GM18499 (cell line): ENCODE data around the gene ZNF579.
"Not testable (repeated sequence)": the region's sequence is repeated elsewhere in the genome, so short reads cannot be mapped to it uniquely, and the experiment has no call there.

Experiments
- ATAC-seq: cut with Tn5 transposase; IDR thresholded peaks from one replicate; pipeline ENCODE4 v1.9.1; 2021; ENCODE audit warnings: moderate number of reproducible peaks; ENCODE audit not compliant: insufficient read depth, unreplicated experiment

The ZNF579 gene

DNA sequence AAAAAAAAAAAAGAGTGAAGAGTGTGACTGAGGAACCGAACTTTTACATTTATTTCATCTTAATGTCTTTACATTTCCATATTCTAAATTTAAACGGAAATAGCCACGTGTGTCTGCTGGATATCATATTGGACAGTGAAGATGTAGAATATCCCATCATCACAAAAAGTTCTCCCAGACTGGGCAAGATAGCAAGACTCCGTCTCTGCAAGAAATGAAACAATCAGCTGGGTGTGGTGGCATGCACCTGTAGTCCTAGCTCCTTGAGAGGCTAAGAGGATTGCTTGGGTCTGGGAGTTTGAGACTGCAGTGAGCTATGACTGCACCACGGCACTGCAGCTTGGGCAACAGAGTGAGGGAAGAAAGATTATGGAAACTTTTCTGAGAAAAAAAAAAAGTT lies 3.9 kb downstream of the ZNF579 start:
- no peak for ATAC-seq

DNA sequence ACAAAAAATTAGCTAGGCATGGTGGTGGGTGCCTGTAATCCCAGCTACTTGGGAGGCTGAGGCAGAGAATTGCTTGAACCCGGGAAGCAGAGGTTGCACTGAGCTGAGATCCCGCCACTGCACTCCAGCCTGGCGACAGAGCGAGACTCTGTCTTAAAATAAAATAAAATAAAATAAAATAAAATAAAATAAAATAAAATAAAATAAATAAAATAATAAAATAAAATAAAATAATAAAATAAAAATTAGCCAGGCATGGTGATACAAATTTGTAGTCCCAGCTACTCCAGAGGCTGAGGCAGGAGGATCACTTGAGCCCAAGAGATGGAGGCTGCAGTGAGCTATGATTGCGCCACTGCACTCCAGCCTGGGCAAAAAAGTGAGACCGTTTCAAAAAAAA lies 6.7 kb downstream of the ZNF579 start:
- not testable (repeated sequence) for ATAC-seq

DNA sequence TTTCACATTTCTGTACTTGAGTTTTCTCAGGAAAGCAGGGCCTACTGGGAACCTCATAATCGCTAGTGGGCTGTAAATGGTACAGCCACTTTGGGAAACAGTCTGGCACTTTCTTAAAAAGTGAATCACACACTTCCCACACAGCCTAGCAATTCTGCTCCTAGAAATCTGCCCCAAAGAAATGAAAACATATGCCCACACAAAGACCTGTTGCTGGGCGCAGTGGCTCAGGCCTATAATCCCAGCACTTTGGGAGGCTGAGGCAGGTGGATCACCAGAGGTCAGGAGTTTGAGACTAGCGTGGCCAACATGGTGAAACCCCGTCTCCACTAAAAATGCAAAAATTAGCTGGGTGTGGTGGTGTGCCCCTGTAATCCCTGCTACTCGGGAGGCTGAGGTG lies 11.2 kb downstream of the ZNF579 start:
- ATAC-seq: not testable (repeated sequence)

DNA sequence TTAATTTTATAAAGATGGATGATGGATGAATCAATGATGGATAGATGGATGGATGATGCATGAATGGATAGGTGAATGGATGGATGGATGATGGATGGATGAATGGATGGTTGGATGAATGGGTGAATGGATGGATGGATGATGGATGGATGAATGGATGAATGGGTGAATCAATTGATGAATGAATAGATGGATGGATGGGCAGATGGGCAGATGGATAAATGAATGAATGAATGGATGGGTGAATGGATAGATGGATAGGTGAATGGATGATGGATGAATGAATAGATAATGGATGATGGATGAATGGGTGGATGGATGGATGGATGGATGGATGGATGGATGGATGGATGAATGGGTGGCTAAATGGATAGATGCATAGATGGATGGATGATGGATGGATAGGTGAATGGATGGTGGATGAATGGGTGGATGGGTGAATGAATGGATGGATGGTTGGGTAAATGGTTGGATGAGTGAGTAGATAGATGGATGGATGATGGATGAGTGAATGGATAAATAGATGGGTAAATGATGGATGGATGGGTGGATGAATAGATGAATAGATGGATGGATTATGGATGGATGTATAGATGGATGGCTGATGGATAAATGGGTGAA lies 12.8 kb downstream of the ZNF579 start:
- no peak for ATAC-seq

DNA sequence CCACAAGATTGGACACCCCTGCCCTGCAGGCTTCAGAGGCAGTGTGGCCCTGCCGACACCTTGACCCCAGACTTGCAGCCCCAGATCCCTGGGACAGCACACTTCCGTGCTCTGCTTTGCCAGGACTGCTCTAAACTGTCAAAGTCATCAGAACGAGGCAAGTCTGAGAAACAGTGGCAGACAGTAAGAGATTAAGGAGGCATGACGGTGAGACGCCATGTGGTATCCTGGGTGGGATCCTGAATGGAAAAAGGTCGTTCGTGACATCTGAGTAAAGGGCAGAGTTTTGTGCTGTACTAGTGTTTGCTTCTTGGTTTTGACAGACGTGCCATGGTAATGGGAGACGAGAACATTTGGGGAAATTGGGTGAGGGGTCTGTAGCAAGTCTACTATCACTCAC lies 13.8 kb downstream of the ZNF579 start:
- ATAC-seq: no peak

DNA sequence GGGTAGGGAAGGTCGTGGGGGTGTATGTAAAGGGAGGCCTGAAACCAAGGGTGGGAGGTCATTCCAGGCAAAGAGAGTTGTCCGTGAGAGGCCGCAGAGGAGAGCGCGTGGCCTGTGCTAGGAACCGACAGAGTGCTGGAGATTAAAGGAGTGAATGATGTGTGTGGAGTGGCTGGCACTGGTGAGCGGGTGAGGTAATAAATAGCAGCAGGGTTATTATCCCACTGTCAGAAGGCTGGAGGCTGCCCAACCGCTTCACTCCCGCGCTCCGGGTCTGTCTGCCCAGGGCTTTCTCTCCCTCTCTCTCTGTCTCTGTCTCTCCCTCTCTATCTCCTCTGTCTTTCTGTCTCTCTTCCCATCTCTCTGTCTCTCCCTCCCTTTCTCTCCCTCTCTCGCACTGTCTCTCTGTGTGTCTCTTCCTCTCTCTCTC lies 17.4 kb downstream of the ZNF579 start:
- ATAC-seq: no peak

DNA sequence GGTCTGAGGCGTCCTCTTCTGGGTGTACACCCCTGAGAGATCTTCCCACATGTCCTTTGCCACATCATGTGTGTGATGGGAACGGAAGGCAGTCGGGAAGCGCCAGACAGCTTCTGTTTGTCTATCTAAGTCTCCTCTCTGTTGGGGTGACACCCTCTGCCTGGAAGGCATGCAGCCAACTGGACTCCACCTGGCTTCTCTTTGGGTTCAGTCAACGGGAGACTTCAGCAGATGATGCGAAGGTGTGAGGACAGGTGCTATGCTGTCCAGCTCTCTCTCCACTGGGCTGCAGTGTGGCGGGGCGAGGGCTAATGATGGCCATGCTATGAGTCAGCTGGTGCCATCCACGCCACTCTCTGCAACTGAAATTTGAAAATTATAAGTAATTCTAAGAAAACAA lies 21.0 kb downstream of the ZNF579 start:
- ATAC-seq: no peak

DNA sequence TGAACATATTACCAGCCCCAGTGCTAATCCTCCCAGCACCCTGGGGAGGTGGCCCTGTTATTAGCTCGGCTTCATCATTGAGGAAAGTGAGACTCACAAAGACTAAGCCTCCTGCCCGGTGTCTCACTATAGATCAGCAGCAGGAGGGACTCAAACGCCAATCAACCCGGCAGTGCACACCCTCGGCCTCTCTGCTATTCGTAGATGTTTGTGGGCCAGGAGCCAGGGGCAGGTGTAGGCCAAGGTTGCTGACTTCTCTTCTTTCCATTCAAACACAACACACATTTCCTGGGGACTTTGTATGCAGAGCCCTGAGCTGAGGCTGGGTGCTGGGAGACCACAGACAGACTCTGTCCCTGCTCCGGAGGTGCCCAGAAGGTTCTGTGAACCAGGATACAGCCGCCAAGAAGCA lies 25.9 kb downstream of the ZNF579 start:
- no peak for ATAC-seq

DNA sequence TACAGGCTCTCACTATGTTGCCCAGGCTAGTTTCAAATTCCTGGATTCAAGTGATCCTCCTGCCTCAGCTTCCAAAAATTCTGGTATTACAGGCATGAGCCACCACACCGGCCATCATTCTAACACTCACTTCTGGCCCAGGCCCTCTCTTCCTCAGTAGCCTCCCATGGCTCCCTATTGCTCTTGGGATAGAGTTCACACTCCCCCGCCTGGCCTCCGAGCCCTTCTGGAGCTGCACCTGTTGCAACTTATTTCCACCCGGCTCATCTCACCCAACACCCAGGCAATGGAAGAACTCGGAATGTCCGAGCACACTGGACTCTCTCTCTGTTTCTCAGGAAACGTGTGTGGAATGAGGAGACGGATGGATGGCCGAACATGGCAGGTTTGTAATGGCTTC lies 26.3 kb downstream of the ZNF579 start:
- ATAC-seq: no peak

DNA sequence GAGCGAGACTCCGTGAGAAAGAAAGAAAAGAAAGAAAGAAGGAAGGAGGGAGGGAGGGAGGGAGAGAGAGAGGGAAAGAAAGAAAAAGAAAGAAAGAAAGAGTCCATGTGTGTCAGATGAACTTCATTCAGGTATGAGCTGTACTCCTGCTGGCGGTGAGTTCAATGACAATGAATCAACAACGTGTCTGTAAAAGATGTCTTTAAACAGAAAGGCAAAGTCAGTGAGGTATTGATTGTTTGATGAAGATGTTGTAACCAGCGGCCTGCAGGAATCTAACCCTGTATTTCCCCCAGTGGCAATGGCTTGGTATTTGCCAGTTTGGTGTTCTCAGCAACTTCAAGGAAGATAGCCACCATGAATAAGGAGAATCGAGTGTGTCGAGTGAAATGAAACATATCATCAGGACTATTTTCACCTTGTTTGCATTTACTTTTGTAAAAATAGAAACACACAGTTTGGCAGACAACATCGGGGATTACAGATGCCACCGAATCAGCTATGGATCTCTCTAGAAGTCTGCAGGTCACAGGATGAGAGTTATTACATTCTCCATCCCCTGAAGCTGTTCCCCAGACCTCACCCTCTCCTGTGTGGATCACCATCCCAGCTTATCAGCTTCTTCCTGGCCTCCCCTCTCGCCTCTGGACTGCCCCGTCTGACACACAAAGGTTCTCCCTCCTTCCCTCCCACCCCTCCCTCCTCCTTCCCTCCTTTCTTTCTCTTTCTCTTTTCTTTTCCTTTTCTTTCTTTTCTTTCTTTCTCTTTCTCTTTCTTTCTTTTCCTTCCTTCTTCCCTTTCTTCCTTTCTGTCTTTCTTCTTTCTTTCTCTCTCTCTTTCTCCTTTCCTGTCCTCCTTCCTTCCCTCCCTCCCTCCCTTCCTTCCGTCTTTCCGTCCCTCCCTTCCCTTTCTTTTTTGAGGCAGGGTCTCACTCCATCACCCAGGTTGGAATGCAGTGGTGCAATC lies 27.1 kb downstream of the ZNF579 start:
- ATAC-seq: no peak

DNA sequence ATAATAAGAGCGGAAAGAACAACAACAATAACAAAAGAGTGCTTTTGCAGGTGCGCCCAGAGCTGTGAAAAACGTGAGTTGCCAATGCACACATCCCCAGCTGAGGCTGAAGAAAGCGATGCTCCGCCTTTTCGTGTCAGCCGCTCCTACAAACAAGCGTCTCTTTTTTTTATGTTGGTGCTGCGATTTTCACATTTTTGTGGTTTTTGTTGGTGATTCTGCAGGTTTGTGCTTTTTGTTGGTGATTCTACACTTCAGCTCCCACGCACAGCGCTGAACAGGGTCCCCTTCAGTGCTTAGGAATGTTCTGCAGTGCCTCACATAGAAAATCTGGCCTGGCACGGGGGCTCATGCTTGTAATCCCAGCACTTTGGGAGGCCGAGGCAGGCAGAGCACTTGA lies 28.0 kb downstream of the ZNF579 start:
- ATAC-seq: no peak

DNA sequence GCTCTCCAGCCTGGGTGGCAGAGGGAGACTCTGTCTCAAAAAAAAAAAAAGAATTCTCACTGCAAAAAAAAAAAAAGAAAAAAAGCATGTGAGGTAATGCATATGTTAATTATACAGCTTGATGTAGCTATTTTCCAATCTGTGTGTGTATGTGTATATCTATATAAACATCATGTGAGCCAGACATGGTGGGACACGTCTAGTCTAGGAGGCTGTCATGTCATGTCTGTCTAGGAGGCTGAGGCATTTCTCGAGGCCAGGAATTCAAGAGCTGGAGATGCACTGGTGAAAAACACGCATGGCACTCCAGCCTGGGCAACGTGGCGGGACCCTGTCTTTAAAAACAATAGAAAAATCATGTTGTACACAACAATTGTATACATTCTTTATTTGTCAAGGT lies 28.4 kb downstream of the ZNF579 start:
- ATAC-seq: no peak

DNA sequence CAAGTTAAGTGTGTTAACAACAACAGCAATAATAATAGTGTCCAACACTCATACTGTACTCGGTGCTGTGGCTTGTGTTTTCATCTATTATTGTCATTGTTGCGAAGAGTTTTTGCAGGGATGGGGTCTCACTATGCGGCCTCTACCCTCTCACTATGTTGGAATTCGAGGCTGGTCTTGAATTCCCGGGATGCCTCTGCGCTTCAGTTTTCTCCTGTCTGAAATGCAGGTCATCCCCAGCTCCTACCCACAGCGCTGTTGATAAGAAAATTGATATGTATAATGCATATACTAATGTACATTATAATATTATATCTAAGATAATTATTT lies 30.4 kb downstream of the ZNF579 start:
- ATAC-seq: no peak

DNA sequence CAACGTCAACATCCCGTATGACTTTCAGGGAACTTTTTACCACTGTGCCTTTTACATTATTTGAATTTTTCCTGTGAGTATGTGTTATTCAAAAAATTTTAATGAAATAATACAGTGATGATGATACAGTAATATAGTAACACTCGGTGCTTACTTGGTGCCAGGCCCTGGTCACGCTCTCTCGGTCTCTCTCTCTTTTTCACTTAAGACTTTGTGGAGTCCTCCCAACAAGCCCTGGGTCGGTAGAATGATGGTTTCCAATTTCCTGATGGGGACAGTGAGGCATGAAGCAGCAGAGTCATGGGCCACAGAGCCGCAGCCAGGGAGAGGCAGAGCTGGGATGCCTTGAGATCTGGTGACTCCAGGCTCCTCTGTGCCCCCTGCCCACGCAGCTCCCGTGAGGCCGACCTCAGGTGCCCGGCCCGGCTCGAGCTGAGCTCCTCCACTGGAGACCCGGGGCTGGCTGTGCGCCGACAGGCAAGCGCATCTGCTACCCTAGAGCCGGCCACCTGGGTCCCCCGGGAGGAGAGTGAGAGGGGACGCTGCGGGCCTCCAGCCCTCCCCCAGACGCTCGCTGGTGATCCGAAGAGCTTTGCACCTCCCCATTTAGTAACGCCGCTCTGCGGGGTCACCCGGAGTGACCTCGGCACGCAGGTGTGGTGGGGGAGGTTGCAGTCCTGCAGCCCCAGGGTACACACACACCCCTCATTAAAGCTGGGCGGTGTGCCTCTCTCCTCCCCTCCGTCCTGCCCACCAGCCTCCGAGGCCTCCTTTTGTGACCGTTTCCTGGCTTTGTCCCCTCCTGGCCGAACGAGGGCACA lies 30.9 kb downstream of the ZNF579 start:
- ATAC-seq: no peak

DNA sequence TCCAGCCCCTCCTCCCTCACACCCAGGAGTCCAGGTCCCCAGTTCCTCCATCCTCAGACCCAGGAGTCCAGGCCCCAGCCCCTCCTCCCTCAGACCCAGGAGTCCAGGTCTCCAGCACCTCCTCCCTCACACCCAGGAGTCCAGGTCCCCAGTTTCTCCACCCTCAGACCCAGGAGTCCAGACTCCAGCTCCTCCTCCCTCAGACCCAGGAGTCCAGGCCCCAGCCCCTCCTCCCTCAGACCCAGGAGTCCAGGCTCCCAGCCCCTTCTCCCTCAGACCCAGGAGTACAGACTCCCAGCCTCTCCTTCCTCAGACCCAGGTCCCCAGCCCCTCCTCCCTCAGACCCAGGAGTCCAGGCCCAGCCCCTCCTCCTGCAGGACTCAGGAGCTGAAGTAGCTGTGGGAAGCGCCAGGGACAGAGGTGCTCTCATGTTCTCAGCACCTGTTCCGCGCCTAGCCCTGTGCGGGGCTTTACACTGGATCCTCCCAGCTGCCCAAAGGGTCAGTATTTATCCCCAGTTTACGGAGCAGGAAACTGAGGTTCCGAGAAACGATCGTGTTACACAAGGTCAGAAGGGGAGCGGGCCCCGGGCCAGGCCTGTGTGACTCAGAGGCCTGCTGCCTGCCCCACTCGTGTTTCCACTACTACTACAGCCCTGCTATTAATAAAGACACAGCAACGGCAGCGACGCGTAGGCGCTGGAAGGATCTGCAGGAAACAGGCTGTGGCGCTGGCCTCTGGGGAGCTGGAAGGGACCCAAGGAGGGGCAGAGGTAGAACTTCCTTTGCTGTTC lies 33.6 kb downstream of the ZNF579 start:
- ATAC-seq: no peak

DNA sequence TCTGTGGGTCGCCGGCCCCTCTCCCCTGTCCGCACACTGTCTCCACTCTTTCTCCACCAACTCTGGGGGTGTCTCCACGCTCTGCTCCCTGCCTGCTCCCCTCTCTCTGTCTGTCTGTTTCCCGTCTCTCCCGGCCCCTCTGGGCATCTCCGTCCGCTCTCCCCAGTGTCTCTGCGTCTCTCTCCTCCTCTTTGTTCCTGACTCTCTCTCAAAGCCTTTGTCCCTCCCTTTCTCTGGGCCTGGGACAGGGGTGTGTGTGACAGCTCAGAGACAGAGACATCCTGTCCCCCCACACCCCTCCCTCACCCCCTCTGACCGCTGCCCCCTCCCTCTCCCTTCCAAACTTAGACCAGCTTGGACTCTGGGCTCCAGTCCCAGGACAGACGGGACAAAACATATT lies 34.6 kb downstream of the ZNF579 start:
- ATAC-seq: no peak

DNA sequence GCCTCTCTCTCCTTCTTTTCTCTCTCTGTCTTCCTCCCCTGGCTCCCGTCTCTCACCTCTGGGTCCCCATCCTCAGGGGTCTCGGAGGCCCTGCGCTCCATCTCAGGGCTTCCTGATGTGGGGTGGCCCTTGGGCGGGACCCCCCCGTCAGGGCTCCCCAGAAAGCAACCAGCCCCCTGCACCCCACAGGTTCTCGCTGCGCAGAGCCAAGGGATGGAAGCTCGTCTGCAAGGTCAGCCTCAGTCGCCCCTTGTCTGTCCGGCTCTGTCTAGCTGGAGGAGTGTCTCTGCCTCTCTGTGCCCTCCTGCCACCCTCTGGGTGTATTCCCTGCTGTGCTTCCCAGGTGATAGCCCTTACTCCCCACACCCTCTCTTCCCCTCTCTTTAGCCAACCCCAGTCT lies 35.2 kb downstream of the ZNF579 start, which contains the start of gene SBK3:
SBK3 (minus strand) TSS at position 101 of the 400 bp plus-strand sequence; CDS start at position 101, 0 bp downstream.
- ATAC-seq: no peak

DNA sequence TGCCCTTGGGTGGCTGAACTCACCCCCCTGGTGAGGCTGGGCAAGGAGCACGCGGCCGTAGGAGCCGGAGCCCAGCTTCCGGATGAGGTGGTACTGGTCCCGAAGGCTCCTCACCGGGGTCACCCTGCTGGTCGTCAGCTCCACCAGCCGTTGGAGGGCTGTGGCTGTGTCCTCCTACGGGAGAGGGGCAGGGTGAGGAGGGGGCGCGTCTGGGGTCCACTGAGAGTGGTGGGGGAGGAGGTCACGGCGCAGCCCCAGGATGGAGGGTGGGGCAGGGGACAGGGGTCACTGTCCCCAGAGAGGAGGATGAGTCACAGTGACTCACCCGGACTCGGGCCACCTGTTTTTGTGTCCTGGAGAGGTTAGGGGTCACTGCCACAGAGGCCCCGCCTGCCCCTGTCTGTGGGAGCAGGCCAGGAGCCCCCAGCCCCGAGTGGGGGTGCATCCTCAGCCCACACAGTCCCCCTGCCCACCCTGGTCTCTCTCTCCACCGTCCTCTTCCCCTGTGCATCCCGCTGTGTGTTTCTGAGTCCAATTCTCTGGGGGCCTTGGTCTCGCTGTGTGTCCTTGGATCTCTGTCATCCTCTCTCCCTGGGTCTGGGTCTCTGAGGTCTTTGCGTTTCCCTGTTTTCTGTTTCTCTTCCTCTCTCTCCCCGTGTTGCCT lies 35.7 kb downstream of the ZNF579 start:
- no peak for ATAC-seq

DNA sequence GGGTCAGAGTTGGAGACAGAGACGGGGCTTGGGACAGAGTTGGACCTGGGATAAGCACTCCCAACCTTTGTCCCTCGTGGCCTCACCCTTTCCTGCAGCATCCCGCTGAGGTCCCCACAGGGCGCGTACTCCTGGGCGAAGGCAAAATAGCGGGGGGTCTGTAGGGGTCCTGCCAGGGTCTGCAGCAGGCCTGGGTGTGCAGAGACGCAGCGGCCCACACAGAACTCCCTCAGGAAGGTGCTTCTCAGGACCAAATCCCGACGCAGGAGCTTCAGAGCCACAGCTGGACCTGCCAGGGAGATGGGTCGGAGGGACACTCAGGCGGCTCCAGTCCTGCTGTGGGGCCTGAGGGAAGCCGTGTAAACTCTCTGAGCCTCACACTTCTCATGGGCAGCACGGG lies 36.6 kb downstream of the ZNF579 start:
- ATAC-seq: no peak

DNA sequence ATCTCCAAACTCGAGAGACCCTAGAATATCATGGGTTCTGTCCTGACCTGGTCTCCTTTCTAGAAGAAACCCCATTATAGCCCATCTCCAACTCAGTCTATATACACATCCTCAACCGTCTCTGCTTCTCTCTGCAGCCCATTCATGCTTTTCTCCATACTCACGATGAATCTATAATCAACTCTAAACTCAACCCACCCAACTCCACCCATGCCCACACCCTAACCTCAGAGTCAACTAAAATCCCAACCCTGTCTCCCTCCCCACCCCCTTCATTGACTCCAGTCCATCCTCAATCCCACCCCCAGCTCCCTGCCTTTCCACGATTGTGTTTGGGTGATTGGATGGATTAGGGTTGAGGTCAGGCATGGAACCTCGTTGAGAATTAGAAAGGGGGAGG lies 37.1 kb downstream of the ZNF579 start:
- ATAC-seq: no peak
